ENCODE results near the gene CTDNEP1. TPM values are rescaled to one million over a fixed set of nuclear protein-coding genes. Genes with fewer than 3 reads are reported as not detected.

The CTDNEP1 gene
- total and polyA plus RNA-seq, 10 donors, result 69.3 to 133 (median 98.0) TPM

DNA sequence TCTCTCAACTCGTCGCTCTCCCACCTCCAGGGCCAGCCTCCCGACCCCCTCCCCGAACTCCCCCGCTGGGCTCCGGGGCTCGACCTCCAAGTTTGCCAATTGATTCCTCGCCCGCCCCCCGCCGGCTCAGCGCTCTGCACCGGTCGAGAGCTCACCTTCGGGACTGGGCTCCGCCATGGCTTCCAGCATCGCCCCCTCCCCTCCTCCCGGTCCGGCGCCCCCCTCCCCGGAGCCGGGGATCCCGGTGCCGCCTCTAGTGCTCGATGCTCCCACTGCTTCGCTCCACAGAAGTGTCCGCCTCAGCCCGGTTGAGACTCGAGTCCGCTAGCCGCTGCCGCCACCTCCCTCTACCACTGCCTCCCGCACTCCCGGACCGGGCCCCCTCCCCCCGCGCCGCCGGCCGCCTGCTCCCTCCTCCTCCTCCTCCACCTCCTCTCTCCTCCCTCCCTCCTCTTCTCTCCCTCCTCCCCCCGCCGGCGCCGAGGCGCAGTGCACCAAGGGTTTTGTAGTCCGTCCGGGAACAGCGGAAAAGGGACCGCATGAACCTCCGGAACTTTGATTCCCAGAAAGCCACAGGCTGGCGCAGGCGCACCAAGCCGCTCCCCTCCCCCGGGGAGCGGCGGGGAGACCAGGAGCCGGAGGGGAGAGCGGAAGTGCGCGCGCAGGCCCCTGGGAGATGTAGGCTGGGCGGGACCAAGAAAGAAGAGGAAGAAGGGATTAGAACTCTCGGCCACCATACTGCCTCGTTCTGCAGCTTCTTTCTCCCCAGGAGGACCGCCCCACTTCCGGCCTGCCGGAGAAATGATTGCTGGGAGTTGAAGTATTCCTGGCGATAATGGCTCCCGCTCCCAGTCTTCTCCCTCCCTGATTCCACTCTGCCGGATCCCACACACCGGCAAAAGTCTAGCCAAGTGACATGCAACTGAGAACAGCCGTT is 12.2 kb downstream of the CTDNEP1 start, which contains the start of gene PHF23:
Gene PHF23 (minus strand): TSS at position 367 of the 937 bp plus-strand sequence. CDS start 178 bp downstream, at position 189.
- intact Hi-C loops (cut with DNase I; ENCODE audit: low total_unique reads), result no loop called here
- peak; percentile 99 for DNase-seq
- peaks cover 37 to 74% (median 64%) of the 10 kb centered on the region in 6 donors for H3K4me1 ChIP-seq
- 1% methylated on average over 57 to 72 of the region's 72 CpGs for WGBS, 5 donors
- H3K36me3 ChIP-seq, result peaks cover 0 to 51% (median 36%) of the 10 kb centered on the region in 6 donors
- no peaks in the 10 kb centered on the region for H3K27me3 ChIP-seq (replicated peaks in 1 of 7)
- H3K4me3 ChIP-seq, result peak within 1 kb of the TSS; percentile 88 to 99 (median 96)
- H3K9me3 ChIP-seq, result no peaks in the 10 kb centered on the region
- peak within 1 kb of the TSS; percentile 88 to 99 (median 98) for H3K27ac ChIP-seq
- TF ChIP-seq POLR2A (IDR thresholded peaks at IDR 0.05), result peak in 2 of 3 donors; percentile 31 to 77
- TF ChIP-seq POLR2AphosphoS5 (IDR thresholded peaks at IDR 0.05), result peak; percentile 93 to 98 (median 95)
- TF ChIP-seq CTCF (IDR thresholded peaks at IDR 0.05 in 8 of 11, conservative IDR thresholded peaks at IDR 0.05 in 3 of 11), result peak in 9 of 11 experiments; percentile 1 to 78 (median 56)

DNA sequence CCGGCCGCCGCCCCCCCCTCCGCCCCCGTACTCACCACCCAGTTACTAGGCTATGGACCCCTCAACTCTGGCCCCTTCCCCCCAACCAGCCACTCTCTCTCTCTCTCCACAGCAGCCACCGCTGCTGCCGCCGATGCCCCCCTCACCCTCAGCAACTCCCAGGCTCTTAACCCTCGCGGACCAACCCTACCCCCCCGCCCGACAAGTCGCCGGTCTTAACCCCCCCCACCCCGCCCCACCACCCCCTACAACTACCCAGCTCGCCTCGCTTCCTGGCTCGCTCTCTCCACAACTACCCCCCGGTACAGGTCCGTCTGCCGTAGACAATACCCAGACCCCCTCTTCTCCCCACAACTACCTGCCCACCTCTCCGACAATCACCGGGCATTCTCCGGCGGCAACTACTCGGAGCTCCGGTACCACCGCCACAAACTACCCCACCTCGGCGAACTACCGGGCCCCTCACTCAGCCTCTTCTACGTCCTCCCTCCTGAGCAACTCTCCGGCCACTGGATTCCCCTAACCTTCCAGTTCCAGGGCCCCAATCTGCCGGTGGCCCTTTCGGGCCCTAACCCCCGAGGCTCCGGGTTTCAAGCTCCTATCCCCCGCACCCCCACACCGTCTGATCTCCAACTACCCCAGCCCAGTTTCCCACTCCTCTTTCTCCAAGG is 13.0 kb downstream of the CTDNEP1 start:
- H3K27ac ChIP-seq, result peak overlapping the region; percentile 88 to 99 (median 96)
- intact Hi-C loops (cut with DNase I; ENCODE audit: low total_unique reads), result no loop called here
- WGBS, 5 donors, result 1 to 2% (median 2%) methylated on average over 35 to 39 of the region's 39 CpGs
- peak overlapping the region; percentile 88 to 99 (median 96) for H3K4me3 ChIP-seq
- no peaks in the 10 kb centered on the region for H3K9me3 ChIP-seq
- H3K36me3 ChIP-seq, result peaks cover 0 to 43% (median 30%) of the 10 kb centered on the region in 6 donors
- DNase-seq, result no peak
- peaks cover 34 to 70% (median 63%) of the 10 kb centered on the region in 6 donors for H3K4me1 ChIP-seq
- no peaks in the 10 kb centered on the region for H3K27me3 ChIP-seq (replicated peaks in 1 of 7)
- TF ChIP-seq CTCF (IDR thresholded peaks at IDR 0.05 in 8 of 11, conservative IDR thresholded peaks at IDR 0.05 in 3 of 11) (no peak), POLR2AphosphoS5 (IDR thresholded peaks at IDR 0.05) (no peak), POLR2A (IDR thresholded peaks at IDR 0.05) (no peak)

- TF ChIP-seq POLR2AphosphoS5 (IDR thresholded peaks at IDR 0.05), result peak; percentile 16 to 69 (median 46)
- no peak for TF ChIP-seq POLR2A (IDR thresholded peaks at IDR 0.05)
- peak overlapping the region; percentile 63 to 99 (median 96) for H3K27ac ChIP-seq
- H3K4me1 ChIP-seq, result peaks cover 31 to 70% (median 63%) of the 10 kb centered on the region in 6 donors
- H3K36me3 ChIP-seq, result peaks cover 0 to 42% (median 30%) of the 10 kb centered on the region in 6 donors
- DNase-seq, result peak; percentile 97
- peak overlapping the region; percentile 88 to 99 (median 96) for H3K4me3 ChIP-seq
- no peaks in the 10 kb centered on the region for H3K9me3 ChIP-seq
- intact Hi-C loops (cut with DNase I; ENCODE audit: low total_unique reads), result no loop called here
- no peaks in the 10 kb centered on the region for H3K27me3 ChIP-seq (replicated peaks in 1 of 7)
- WGBS, 5 donors, result 1 to 2% (median 1%) methylated on average over 16 to 71 of the region's 73 CpGs
These were observed 13.6 kb downstream of the CTDNEP1 start for GRCh38 chr17:7237761-7238419.

- no peaks in the 10 kb centered on the region for H3K9me3 ChIP-seq
- H3K4me3 ChIP-seq, result peak overlapping the region; percentile 88 to 99 (median 96)
- H3K27me3 ChIP-seq (replicated peaks in 1 of 7), result no peaks in the 10 kb centered on the region
- no peak for DNase-seq
- 25 to 39% (median 28%) methylated on average over 4 to 6 of the region's 6 CpGs for WGBS, 5 donors
- H3K36me3 ChIP-seq, result peaks cover 0 to 42% (median 30%) of the 10 kb centered on the region in 6 donors
- H3K27ac ChIP-seq, result peak overlapping the region; percentile 63 to 99 (median 96)
- TF ChIP-seq POLR2A (IDR thresholded peaks at IDR 0.05) (no peak), POLR2AphosphoS5 (IDR thresholded peaks at IDR 0.05) (no peak), CTCF (IDR thresholded peaks at IDR 0.05 in 8 of 11, conservative IDR thresholded peaks at IDR 0.05 in 3 of 11) (no peak)
- intact Hi-C loops (cut with DNase I; ENCODE audit: low total_unique reads), result no loop called here
- peaks cover 31 to 76% (median 67%) of the 10 kb centered on the region in 6 donors for H3K4me1 ChIP-seq
These were observed 14.2 kb downstream of the CTDNEP1 start for GRCh38 chr17:7237266-7237760.

Data from spleen (tissue), 11 donors.